Measurements from ENCODE around the gene ATAD2B.

Gene ATAD2B

DNA sequence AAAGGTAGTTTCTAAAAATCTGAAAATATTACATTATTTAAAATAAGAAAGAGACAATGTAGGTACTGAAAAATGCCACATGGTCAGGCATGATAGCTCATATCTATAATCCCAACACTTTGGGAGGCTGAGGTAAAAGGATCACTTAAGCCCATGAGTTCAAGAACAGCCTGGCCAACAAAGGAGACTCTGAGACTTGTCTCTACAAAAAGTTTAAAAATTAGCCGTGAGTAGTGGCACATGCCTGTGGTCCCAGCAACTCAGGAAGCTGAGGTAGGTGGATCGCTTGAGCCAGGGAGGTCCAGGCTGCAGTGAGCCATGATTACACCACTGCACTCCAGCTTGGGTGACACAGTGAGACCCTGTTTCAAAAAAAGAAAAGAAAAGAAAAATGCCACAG is 21.8 kb downstream of the ATAD2B start:
- DNase-seq: no peak

DNA sequence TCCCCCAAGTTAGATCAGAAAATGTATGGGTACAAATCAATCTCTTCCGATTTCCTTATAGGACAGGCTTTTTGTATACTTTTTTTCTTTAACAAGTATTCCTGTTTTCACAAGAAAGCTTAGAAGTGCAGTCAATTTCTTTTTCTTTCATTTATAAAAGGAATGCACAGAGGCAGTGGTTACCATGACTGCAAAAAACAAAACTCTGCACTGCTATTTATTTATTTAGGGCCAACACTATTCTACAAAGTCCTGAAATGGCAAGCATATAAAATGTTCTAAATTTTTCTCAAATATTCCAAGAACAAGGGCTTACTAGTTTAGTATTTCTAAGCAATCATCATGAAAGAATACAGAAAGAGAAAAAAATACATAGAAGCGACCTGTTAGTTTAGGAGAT is 22.2 kb downstream of the ATAD2B start:
- DNase-seq: no peak

DNA sequence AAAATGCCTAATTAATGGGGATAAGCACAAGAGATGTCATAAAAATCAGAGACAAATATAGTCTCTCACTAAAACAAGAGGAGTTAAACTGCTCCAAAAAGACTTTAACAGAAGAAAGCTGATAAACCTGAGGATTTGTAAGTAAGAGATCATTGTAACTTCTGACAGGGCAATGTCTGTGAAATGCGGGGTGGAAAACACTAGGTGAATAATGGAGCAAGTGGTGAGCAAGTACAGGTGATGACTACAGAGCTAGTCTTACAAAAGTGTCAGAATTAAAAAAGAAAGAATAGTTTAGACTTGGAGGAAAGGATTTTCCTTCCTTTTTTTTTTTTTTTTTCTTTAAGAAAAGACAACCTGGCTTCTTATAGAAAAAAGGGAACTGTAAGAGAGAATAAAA is 22.7 kb downstream of the ATAD2B start:
- no peak for DNase-seq

GRCh38 chr2:23903034-23903433 is 23.9 kb downstream of the ATAD2B start:
- no peak for DNase-seq

DNA sequence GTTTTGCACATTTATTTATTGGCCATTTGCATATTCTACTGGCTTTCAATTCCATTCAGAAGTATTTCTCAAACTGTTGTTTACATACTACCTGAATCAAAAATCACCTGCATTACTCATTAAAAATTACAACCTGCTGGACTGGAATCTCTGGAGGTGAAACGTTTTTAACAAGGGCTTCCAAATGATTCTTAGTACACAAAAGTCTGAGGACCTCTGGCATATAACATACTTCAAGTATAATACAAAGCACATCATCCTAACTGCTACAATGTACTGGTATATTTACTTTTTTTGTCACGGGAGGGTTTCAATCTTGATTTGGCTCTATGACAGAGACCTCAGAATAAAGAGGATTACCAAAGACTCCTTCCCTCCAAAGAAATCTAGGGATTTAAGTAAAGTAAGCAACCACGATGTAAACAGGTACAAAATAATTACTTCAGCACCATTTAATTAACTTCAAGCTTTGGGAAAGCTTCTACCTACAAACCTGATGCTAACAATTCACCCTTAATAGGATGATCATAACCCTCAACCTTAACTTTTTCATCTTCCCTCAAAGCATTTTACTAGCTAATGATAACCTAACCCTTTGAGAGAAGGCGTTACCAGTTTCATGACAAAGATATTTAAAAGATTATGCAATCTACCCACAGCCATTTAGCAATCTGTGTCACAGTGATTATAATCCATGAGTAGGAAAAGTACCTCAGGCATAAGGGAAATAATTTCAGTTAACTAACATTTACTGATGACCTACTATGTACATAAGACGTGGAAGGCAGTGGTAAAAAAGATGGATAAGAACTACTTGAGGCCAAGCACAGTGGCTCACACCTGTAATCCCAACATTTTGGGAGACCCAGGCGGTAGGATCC is 24.7 kb downstream of the ATAD2B start:
- no peak for DNase-seq

- no peak for DNase-seq
Observed at GRCh38 chr2:23900541-23901322, 26.2 kb downstream of the ATAD2B start.

GRCh38 chr2:23900133-23900532 is 26.8 kb downstream of the ATAD2B start:
- no peak for DNase-seq

GRCh38 chr2:23871206-23871605 is 55.7 kb downstream of the ATAD2B start:
- no peak for DNase-seq

- DNase-seq: no peak
Observed at GRCh38 chr2:23867449-23867848, 59.5 kb downstream of the ATAD2B start.

DNA sequence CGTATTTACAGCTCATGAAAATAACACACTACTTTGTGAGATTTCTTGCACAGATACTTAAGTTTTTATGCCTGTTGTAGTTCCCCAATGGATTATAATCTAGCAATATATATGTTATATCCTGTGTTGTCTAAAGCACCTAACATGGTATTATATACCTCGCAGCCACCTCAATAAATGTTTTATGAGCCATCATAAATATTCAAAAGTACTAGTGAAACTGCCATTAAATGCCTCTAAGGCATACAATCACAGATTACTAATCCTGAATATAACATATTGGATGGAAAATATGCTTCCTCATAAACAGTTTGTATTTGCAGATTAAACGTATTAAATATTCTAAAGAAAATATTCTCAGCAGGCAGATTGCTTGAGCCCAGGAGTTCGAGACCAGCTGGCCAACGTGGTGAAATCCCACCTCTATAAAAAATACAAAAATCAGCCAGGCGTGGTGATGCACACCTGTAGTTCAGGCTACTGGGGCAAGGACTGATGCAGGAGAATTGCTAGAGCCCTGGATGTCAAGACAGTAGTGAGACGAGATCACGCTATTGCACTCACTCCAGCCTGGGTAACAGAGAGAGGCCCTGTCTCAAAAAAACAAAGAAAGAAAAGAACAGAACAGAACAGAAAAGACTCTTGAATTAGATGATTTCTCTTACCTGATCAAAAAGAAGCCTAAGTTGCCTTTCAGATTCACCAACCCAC is 64.1 kb downstream of the ATAD2B start:
- no peak for DNase-seq

DNA sequence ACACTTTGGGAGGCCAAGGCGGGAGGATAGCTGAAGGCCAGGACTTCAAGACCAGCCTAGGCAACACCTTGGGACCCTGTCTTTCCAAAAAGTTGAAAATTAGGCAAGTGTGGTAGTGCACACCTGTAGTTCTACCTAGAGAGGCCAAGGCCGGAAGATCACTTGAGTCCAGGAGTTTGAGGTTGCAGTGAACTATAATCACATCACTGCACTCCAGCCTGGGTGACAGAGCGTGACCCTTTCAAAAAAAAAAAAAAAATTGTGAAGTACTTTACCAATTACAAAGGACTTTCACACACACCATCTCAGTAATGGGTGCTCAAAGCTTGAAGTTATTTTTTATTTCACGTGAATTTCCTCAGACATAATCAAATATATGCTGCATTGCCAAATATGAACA is 65.0 kb downstream of the ATAD2B start:
- no peak for DNase-seq

DNA sequence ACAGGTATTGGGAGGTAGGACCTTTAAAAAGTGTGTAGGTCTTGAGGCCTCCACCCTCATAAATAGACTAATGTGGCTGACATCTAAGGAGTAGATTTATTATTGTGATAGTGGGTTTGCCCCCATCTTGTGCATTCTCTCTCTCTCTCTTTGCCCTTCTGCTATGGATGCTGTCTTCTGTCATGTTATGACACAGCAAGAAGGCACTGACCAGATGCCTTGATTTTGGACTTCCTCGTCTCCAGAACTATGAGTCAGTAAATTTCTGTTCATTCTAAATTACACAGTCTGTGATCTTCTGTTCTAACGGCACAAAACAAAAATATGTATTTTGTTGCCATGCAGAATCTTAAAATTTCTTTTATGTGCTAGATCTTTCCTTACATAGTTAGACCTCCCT is 66.9 kb downstream of the ATAD2B start:
- DNase-seq: no peak

DNA sequence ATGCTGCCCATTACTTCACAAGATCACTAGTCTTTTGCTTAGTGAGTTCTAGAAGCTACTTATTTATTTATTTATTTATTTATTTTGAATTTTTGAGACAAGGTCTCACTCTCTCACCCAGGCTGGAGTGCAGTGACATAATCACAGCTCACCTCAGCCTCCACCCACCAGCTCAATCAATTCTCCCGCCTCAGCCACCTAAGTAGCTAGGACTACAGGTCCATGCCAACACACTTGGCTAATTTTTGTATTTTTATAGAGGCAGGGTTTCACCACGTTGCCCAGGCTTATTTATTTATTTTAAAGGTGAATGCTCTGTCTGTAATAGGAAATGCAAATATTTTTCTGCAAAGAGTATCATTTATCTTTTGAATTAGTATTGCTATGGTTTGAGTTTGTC is 67.7 kb downstream of the ATAD2B start:
- no peak for DNase-seq

GRCh38 chr2:23850564-23851256 is 76.2 kb downstream of the ATAD2B start:
- no peak for DNase-seq

DNA sequence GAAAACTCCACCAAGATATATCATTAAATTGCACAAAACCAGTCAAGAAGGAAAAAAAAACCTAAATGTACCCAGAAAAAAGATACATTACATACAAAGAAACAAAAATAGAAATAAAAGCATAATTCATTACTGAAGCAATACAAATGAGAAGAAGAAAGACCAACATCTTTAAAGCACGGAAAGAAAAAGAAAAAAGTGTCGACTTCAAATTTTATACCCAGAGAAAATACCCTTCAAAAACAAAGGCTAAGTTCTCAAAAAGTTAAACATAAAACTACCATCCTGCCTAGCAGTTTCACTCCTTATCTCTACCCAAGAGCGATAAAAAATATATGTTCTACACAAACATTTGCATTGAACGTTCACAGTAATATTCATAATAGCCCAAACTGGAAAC is 82.0 kb downstream of the ATAD2B start:
- no peak for DNase-seq

GRCh38 chr2:23843051-23843976 is 83.6 kb downstream of the ATAD2B start:
- DNase-seq: no peak

DNA sequence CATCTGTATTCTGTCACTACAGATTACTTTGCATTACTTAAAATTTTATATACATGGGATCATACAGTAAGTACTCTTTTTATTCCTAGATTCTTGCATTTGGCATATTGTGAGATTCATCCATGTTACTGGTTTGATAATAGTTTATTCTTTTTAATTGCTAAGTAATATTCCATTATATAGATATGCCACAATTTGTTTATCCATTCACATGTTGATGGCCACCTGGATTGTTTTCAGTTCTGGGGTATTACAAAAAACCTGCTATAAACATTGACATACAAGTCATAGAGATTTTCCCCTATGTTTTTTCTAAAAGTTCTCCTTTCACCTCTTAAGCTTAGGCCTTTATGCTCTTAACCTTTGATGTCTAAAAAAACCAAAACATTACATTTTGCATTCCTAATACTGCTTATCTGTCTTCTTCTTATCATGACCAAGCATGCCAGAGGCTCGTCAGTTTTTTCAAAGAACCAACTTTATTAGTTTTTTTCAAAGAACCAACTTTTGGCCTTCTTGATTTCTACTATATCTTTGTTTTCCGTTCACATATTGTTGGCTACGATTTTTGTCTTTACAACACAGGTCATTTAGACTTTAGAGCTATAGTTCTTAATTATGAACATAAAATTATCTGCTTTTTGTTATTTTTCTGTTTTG is 86.9 kb downstream of the ATAD2B start:
- no peak for DNase-seq

DNA sequence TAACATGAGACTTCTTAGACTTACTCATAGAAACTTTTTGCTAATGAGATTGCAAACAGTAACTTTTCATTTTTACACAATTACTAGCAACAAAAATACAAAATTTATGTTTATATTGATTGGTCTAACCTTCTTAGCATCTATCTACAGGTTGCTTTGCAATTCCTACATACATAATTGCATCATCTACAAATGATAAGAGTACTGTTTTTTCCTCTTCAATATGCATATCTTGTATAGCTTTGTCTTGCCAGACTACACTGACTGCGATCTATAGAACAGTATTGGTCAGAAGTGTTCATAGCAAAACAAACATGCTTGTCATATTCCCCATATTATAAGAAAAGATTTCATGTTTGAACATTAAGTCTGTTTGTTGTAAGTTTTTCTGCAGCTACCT is 87.9 kb downstream of the ATAD2B start:
- no peak for DNase-seq

DNA sequence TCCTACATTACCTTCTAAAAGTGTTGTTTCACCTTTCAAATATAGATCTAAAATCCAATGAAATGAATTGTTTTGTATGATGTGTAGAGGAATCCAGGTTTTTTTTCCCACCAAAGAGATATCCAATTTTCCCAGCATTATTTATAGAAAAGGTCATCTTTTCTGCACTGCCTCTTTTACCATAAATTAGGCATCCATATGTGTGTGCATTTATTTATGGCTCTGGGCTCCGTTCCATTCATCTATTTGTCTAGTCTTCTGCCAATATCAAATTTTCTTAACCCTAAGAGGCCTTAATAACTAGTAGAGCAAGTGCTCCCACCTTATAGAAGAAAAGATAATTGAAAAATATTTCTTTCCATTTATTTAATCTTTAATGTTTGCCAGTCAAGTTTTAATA is 88.3 kb downstream of the ATAD2B start:
- DNase-seq: no peak

DNA sequence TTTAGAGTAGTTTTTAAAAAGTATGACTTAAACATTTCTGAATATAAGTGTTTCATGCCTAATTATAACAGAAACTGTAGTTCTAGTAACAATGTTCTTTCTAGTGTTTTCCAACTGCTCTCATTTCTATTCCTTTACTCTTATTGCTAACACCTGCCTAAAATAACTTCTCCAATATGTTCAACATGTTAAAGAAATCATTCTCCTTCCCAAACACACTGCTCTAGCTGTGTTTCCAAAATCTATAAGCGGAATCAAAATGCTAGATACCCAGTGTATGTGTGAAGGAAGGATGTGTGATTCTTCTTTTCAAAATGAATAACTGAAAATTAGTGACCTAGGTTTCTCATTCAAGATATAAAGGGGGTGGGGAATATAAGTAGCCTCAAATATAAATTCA is 89.1 kb downstream of the ATAD2B start:
- DNase-seq: no peak

DNA sequence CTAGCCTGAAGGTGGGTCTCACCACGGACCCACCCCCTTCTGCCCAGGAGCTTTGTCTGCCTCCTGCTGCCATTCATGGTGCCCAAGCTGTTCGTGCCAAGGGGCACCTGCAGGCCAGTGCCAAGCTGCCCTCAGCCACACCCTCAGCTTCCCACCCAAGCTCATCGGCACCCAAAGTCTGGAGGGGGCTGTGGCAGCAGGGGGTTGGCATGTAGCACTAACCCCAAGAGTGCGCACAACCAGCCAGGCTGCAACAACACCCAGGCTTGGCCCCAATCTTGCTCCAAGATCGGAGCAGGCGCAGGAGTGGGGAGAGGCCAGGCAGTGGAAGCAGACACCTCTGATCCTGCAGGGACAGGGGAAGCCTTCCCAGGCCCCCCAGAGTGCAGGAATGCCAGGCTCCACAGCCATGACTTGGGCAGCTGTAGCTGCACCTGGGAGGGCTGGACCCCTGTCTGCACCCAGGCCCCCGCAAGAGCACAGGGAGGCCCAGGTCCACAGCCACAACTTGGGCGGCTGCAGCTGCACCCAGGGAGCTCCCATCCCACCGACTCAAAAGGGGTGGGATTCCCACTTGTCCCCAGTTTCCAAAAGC is 89.9 kb downstream of the ATAD2B start:
- DNase-seq: no peak
